Tracheal epithelial cell (primary cell): Measurements from ENCODE around the gene KLHL20. TPM values are rescaled to one million over a fixed set of nuclear protein-coding genes. Genes with fewer than 3 reads are reported as not detected.

ENCODE experiments used
- total RNA-seq: library from RNA; depleted of rRNA; stranded (reverse); fragments of >200 nt; gene quantifications from 2 replicates; pipeline ENCODE4 v1.2.1, GENCODE V29; 2014

The KLHL20 gene, protein sequence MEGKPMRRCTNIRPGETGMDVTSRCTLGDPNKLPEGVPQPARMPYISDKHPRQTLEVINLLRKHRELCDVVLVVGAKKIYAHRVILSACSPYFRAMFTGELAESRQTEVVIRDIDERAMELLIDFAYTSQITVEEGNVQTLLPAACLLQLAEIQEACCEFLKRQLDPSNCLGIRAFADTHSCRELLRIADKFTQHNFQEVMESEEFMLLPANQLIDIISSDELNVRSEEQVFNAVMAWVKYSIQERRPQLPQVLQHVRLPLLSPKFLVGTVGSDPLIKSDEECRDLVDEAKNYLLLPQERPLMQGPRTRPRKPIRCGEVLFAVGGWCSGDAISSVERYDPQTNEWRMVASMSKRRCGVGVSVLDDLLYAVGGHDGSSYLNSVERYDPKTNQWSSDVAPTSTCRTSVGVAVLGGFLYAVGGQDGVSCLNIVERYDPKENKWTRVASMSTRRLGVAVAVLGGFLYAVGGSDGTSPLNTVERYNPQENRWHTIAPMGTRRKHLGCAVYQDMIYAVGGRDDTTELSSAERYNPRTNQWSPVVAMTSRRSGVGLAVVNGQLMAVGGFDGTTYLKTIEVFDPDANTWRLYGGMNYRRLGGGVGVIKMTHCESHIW
- 20.2 and 31.3 TPM in 2 replicates for total RNA-seq

DNA sequence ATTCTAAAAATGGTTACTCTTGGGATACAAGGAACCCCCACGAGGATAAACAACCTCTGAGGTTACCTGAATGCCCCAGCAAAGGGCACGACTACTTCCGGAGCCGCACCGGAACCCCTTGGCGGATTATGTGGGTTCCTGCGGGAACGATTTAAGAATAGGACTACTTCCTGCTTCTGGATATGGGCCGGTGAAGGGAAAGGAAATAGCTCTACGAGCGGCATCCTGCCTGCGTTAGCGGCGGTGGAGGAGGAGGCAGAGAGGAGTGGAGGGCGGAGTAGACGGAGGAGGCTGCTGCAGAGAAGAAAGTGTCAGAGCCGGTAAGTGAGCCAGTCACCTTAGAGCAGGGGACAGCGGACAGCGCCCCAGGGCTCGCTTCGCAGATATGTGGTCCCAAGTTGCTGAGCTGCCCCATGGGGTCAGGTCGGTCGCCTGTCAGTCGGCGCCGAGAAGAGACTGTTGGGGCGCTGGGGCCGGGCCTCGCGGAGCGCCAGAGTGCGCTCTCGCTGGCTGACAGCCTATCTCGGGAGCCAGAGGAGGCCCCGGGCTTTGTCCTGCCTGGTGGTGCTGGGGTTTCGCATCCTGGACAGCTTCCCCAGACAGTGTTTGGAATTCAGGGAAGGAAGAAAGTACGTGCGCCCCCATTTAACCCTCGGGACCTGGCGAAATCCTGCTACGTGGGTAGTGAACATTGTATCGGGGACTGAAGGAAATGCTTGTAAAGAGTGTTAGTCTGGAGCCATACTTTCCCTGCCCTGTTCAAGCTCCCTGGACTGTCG, at the start of gene KLHL20:
Gene KLHL20 (plus strand): TSS at position 223 of the 779 bp plus-strand sequence. CDS start 1,063 bp downstream, outside the sequence.

DNA sequence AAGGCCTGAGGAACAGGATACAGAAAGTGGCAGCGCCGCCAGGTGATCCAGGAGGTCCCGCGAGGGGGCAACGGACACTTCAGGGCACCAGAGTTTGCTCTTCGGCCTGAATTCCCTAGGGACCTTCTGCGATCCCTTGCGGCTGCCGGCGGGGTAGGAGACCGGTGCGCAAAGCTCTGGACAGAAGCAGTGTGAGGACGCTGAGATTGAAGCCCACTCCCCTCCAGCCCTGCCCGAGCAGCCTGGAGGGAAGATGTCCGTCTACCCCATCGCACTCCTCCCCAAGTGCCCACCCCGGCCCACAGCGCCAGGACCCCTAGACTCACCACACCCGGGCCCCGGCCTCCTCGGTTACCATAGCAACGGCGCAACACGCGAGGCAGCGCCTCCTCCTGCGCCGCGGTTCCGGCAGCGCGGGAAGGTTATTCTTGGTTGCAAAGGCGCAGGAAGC, 45.3 kb upstream of the KLHL20 start, which contains the start of gene ANKRD45:
Gene ANKRD45 (minus strand): TSS at position 361 of the 451 bp plus-strand sequence. CDS start 10,433 bp downstream, outside the sequence.

DNA sequence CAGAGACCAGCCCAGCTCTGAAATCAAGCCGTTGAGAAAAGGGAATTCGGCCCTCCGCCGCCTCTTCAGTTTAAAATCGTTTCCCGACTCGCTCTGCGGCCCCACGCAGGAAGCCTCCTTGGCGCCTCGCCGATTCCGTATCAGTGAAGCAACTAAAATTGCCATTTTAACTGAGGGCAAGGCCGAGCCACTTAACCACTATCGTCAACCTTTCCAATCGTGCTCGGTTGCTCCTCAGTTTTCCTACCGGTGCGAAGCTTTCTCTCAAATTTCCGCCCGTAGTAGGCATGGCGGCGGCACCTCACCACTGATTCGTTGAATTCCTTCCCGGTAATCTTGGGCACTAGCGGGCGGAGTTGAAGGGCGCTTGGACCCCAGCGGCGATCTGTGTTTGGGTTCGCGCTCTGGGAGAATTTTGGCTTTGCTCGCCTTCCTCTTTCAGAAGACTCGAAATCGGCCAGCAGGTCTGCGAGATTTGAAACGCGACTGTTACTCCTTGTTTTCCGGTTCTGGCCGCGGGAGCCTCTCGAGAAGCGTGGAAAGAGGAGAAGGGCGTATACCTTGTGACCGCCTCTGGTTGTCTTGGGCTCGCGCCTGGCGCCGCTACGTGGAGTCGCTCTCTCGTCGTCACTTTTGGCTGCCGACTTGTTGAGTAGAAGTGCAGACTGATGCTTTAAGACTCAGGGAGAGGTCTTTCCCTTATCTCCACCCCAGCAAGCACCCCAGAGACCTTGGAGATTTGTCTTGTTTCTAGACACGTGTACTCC, 109.7 kb downstream of the KLHL20 start, which contains the start of the genes CENPL and DARS2:
Gene CENPL (minus strand): TSS at position 569 of the 767 bp plus-strand sequence. CDS start 13,584 bp downstream, outside the sequence.
Gene DARS2 (plus strand): TSS at position 359 of the 767 bp plus-strand sequence. CDS start 557 bp downstream, outside the sequence.

Other genes starting within 250 kb of the KLHL20 start
- 230 and 301 TPM in 2 replicates for gene PRDX6, start 237.6 kb upstream of the KLHL20 start, total RNA-seq
- not detected in 2 replicates for gene SLC9C2, start 111.9 kb upstream of the KLHL20 start, total RNA-seq
- not detected in 2 replicates for gene TEX50, start 79.6 kb upstream of the KLHL20 start, total RNA-seq
- 0.24 and 0.64 TPM in 2 replicates for gene ANKRD45, start 45.1 kb upstream of the KLHL20 start, total RNA-seq
- 20.0 and 20.5 TPM in 2 replicates for gene DARS2, start 109.7 kb downstream of the KLHL20 start, total RNA-seq
- gene CENPL, start 109.9 kb downstream of the KLHL20 start, total RNA-seq: 5.3 and 7.5 TPM in 2 replicates
- 501 and 2,372 TPM in 2 replicates for gene GAS5, start 153.0 kb downstream of the KLHL20 start, total RNA-seq
- 2.9 and 3.4 TPM in 2 replicates for gene ZBTB37, start 153.4 kb downstream of the KLHL20 start, total RNA-seq
- gene SERPINC1, start 202.3 kb downstream of the KLHL20 start, total RNA-seq: 0.24 TPM in 1 of 2 replicates, not detected in the other